Measurements from ENCODE around the gene FKRP. TPM values are rescaled to one million over a fixed set of nuclear protein-coding genes. Genes with fewer than 3 reads are reported as not detected.

Gene FKRP
- total RNA-seq, 1 experiment from 2014 or later = 5.4 TPM

DNA sequence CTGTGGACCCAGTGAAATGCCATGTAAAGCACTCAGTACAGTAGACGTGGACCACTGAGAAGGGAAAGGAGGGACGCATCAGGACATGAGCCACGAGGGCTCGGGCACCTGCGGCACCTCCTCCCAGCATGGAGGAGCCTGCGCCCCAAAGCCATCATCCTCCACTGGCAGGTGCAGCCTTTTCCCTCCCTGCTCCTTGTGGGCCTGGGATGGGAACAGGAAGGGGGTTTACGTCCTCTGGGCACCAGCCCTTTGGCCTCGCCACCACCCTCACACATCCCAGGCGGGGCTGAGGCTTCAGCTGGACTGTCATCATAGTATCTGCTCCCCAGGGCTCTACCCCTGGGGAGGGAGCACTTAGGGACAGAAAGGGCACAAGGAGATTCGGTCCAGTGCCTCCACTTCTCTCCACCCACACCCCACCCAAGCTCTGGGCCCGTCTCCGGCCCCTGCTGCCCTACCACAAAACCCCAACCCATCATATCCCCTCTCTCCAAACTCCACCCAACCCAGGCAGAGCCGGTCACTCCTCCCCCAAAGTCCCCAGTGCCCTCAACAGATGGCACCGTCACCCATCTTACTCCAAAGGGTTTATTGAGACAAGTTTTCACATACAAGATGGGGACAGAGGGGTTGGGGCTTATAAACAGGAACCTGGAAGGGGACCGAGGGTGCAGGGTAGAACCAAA lies 26.8 kb upstream of the FKRP start:
- DNase-seq (ENCODE audit: low read depth) = no peak

DNA sequence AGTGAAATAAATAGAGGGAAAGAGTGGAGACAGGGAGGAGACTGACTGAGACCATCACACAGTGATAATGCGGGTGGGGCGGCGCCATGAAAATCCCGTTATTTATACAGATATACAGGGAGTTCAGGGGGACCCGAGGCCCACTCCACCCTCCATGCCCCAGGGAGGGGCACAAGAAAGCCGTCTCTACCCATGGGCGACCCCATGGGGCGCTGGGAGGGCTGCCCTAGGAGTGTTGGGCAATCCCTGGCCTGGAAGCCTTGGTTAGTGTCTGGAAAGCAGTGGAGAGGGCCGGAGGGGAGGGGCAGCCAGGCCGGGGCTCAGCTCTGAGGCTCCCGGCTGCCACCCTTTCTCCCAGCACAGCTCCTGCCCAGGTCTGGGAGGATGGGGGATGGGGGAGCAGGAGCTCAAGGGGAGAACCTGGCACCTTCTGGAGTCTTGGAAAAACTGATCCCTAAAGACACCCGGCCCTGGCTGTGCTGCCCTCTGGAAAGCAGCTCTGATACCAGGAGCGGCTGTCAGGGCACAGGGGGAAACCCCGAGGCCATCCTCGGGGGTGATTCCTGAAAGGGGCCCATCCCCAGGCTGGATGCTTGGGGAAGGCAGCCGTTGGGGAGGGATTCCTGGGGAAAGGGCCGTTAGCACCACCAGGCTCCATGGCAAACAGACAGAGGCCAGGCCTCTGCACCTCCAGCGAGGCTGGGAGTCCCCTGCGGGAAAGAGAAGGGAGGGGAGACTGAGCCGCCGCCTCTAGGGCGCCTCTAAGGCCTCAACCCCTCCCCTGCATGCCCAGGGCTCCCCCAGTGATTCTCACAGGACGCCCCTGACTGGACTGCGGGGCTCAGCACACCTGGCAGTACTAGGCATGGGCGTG lies 26.0 kb upstream of the FKRP start:
- DNase-seq (ENCODE audit: low read depth) = no peak

DNA sequence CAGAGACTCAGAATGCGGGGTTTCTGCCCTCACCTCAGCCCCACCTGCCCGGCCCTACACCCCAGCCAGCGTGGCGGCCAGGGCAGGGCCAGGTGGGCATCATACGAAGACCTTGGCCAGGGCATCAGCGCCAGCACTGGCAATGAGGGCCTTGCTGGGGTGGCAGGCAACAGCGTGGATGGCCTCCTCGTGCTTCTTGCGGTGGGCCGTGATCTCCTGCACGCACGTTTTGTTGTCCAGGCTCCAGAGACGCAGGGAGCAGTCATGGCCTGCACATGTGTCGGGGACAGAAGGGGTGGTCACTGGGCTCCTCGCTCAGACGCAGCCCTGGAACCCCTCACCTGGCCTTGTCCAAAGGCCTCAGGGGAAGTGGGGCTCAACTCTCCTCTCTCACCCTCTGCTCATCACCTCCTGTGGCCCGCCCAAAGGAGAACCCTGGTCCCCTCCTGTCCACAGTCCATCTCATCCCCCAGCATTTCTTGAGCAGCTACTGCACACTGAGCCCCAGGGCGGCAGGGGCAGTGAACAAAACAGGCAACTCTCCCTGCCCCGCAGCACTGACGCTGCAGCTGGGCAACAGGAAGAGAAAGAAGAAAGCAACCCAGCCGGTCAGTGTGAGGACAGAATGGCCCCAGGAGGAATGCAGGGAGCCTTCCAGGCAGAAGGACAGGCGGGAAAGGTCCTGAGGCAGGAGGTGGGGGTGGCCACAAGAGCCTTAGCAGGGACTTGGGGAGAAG lies 25.2 kb upstream of the FKRP start:
- DNase-seq (ENCODE audit: low read depth) = no peak

DNA sequence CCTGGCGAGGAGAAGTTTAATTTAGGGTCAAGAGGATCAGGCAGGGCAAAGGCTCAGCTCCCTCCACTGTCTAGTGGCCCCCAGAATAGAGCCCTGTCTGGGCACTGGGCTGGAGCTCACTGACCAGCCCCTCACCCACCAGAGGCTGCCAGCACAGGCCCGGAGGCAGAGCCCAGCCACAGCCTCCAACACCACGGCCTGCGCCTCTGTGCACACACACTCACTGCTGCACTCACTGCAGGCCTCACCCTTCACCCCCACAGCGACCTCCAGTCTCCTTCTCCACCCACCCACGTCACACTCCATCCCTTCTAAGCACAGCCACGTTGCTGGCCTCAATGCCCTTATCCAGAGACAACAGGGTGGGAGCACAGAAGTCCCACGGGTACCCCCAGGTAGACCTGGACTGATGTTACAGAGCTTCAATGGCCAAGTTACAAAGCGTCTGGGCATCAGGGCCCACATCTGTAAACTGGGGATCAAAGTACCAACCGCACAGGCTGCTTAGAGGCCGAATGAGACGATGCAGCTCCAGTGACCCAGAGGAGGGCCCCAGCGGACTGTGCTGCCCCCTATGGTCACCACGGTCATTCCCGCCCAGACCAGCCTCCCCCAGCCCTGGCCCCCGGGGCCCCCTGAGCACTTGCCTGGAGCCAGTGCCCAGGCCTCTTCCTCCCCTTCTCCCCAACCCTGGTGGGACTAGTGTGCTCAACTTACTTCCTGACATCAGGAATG lies 24.4 kb upstream of the FKRP start:
- DNase-seq (ENCODE audit: low read depth) = no peak

DNA sequence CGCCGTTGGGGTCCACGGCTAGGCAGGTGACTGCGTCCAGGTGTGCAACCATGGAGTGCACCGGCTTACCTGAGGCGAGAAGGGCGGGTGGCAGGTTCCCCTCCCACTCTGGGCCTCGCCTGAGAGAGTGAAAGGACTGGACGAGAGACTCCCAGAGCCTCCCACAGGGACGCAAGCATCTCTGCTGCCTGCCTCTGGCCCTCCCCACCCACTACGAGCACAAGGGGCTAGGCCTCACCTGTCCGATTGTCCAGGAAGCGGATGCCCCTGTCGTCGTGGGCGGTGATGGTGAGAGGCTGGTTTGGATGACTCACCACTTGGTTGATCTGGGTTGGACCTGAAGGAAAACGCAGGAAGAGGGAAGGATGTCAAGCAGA lies 23.9 kb upstream of the FKRP start:
- no peak for DNase-seq (ENCODE audit: low read depth)

DNA sequence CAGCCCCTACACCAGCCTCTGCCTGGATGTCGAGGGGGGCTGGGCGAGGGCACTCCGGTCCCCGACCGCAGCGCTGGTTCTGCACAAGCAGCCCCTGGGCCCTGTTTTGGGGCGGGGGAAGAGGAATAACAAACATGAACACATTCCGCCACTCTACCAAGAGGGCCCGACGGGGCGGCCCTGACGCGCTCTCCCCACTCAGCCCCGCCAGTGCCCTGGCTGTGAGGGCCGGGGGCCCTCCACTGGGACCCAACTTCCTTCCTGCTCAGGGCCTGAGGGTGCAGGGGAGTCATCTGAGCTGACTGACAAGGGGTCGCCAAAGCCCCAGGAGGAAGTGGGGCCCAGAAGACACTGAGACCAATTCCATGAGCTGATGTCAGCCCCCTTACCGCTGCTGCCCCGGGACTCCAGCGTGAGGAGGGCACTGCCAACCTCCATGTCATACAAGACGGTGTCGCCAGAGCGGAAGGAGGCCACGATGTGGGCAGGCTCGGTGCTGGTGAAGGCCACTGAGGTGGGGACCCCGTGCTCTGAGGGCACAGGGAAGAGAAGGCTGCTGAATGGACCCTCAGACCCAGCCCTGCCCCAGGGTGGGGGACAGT lies 23.3 kb upstream of the FKRP start:
- no peak for DNase-seq (ENCODE audit: low read depth)

DNA sequence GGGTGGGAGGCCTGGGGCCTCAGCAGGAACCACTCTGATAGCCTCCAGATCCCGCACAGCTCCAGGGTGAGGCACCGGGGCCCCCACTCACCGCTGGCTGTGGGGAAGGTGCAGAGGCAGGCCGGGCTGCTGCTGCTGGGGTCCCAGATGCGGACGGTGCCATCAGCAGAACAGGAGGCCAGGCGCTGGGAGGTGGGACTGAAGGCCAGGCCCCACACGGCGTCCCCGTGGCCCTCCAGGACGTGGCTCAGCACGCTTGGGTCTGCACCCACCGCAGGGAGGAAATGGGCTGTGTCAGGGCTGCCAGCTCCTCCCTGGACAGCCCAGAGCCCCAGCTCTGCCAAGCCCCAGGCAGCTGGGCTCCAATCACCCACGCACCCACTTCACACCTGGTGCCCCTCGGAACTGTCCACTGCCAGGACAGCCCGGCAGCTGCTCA lies 22.8 kb upstream of the FKRP start:
- no peak for DNase-seq (ENCODE audit: low read depth)

DNA sequence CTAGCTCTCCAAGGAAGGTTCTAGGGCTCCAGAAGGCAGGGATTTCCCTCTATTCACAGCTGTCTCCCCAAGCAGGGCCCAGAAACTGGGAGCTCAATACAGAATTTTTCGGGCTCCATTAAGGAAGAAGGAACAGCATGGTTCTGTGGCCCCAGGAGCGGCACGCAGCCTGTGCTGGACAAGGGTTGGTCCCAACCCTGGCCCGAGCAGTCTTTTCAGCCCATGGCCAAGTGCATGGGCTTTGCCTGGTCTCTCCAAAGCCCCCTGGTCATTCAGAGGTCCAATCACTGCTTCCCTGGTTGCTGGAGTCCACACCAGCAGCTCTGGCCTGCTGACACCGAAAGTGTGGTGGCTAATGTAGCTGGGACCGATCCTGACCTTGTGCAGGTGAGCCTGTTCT lies 22.4 kb upstream of the FKRP start:
- no peak for DNase-seq (ENCODE audit: low read depth)

DNA sequence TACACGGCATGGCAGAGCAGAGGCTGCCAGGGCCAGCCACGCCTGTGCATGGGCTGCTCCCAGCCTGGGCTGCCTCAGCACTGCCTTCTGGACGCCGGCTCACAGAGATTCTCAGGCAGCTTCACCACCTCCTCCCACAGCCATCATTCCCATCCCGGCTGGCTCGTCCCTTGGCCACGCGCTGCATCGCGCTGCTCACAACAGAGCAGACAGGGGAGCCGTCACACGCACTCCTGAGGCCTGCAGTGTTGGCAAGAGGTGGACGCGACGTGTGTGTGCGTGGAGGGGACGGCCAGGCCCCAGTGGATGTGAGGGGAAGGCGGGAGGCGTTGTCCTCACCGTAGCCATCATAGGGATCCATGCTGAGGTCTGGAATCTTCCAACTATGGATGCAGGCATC lies 21.4 kb upstream of the FKRP start:
- no peak for DNase-seq (ENCODE audit: low read depth)

DNA sequence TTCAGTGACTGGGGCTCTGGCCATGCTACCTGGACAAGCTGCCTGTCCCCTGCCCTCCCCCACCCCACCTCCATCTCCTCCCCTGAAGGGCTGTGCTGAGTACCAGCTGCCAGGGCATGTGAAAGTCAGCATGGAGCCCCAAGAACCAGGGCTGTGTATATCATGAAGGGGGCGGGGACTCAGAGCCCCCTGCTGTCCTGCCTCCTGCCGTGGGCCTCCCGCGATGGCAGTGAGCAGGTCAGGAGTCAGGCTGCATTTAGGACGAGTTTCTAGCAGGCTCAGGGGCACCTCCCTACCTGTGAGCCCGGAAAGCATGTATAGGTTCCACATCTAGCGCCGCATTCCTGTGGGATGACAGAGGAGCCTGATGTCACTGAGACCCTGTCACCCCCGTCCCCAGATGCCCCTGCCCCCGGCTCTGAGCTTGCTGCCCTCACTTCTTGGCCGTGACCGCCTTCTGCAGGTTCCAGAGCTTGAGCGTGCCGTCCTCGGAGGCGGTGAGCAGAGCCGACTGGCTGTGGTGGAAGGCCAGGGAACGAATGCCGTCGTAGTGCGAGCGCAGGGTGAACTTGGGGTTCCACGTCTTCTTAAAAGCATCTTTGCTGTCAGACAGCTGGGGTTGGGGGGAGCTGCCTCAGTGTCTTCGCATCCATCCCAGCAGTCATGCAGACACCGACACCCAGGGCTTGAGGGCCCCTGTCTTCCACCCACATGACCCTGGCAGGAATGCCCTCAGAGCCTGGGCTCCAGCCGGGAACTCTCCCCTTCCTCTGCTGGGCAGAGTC lies 20.6 kb upstream of the FKRP start:
- DNase-seq (ENCODE audit: low read depth) = no peak

DNA sequence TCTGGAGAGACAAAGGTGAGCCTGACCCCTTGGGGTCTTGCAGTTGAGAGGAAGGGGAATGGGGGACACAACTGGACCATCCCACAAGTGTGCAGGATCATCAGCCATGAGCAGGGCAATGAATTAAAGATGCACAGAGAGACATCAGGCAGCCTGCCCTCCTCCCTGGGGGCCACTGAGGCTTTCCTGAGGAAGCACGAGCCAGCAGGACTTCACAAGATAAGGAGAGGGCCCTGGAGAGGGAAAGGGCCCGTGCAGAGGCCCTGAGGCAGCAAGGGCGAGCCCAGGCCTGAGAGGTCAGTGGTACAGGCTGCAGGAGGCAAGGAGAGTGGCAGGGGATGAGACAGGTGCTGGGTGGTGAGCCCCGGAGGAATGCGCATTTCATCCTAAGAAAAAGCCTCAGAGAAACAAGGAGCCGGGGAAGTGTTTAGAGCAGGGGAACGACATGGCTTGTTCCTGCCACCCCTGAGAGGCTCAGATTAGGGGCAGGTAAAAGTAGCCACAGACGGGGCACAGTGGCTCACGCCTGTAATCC lies 19.9 kb upstream of the FKRP start:
- DNase-seq (ENCODE audit: low read depth) = no peak

DNA sequence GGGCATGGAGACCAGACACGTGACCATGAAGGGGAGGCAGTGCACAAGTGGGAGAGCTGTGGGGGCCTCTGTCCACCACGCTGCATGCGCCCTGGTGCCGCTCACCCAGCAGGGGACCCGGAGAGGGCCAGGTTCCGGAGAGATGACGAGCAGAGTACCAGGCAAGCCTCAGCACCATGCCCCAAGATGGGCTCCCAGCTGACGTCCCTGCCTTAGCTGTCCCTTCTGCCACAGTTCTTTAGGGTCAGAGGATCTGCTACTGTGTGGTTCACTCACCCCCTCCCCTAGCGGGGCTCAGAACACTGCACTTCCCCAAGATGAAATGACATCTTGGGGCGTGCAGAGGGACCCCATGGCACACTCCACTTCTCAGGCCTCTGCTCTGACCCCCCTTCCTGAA lies 19.3 kb upstream of the FKRP start:
- DNase-seq (ENCODE audit: low read depth) = no peak

DNA sequence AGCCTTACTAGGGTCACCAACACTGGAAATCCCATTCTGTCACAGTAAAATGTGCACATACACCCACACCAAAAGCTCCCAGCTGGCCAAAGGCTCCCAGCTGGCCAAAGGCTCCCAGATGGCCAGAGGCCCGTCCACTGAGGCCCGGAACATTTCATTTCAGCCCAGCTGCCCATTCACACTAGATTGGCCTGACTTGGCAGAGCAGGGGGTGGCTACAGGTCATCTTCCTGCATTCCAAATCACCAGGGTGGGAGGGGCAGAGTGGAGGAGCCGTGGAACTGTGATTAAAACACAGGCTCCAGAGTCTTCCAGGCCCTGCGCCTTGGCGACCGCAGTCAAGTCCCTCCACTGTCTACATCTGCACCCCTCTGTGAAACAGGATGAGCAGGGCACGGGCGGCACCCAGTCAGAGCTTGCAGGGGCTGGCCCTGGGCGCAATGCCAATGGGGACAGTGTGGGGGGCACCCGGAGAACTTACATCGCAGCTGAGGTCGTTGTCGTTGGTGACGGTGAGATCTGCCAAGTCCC lies 18.8 kb upstream of the FKRP start:
- DNase-seq (ENCODE audit: low read depth) = no peak

DNA sequence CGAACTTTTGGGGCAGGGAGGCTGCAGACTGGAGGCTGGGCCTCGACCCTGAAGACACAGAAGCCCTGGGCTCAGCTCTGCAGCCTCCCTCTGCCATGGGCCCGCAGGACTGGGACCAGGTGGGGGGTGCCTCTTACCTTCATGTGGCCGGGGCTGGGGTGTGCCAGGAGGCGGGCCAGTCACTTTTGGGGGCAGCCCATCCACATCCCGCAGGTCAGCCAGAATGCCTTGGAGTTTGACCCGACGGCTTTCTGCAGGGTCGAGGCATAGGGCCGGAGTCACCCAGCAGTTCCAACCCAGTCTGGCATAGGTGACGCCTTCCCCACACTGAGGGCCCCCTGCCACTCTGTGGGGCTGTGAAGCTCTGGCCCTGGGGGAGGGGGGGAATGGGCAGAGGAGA lies 18.1 kb upstream of the FKRP start:
- no peak for DNase-seq (ENCODE audit: low read depth)

DNA sequence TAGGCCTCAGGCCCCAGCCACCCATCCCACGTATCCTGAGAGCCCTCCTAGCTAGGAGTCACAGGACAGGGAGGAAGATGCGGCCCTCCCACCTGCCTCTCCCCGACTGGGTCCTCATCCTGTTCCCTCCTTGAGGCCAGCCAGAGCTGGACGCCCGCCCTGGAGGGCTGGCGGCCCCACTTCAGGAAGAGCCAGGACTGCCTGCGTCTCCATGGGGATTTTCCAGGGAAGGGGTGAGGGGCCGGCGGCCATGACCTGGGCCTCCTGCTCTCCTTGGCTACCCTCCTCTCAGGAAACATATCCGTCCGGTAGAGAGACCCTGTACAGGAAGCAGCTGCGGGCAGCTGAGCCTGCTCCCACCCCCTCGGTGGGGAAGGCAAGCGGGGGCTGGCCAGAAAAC lies 17.6 kb upstream of the FKRP start:
- DNase-seq (ENCODE audit: low read depth) = no peak

DNA sequence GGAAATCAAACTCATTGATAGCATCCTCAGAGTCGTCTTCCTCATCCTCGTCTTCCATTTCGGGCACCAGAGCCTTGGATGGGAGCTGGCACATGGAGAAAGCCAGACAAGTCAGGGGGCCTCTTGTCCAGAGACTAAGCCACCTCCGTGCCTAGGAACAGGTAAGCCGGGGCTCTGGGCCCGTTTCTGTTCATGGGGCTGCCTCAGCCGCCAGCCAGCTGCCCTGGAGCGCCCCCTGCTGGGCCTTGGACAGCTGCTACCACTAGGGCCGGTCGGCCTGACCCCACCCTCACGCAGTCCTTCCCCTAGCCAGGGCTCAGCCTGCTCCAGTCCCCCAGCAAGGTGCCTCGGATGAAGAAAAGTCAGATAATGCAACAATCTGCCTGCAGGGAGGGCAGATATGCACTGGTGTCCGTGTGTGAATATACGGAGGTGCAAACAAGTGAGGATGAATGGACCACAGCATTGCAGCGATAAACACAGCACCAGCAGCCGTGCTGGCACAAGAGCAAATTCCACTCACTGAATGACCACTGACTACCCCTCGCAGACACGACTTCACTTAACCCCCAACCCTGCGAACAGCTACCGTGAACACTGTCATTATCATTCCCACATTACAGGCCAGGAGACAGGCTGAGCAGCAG lies 17.0 kb upstream of the FKRP start:
- DNase-seq (ENCODE audit: low read depth) = peak; percentile 31

DNA sequence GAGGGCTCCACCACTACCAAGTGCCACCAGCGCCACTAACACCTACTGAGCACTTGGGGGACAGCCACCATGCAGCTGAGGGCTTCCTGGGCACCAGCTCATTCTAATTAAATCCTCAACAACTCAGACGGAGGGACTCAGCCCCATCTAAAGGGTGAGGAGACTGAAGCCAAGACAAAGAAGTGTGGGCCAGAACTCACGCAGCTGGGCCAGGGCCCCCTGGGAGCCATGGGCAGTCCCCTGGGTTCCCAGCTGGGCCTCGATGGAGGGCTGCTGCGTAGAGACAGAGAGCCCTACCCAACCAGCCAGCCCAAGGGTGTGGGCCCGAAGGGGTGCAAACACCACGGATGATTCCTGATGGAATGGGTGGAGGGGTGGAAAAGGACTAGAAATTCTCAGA lies 16.2 kb upstream of the FKRP start:
- no peak for DNase-seq (ENCODE audit: low read depth)

DNA sequence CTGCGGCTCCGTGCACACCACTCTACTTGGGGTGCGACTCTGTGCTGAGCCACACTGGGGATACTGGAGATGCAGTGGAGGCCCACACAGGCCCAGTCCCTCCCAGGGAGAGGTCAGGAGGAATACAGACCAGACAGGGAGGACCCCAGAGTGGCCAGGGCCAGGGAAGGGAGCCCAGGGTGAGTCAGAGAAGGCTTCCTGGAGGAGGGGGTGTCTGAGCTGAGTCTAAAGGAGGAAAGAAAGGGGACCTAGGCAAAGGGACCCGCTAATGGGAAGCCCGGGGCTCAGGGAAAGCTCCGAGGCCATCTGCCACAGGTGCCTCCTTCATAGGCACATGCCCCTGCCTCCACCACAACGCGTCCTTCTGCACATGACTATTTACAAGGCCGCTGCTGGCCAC lies 15.7 kb upstream of the FKRP start:
- DNase-seq (ENCODE audit: low read depth) = no peak

DNA sequence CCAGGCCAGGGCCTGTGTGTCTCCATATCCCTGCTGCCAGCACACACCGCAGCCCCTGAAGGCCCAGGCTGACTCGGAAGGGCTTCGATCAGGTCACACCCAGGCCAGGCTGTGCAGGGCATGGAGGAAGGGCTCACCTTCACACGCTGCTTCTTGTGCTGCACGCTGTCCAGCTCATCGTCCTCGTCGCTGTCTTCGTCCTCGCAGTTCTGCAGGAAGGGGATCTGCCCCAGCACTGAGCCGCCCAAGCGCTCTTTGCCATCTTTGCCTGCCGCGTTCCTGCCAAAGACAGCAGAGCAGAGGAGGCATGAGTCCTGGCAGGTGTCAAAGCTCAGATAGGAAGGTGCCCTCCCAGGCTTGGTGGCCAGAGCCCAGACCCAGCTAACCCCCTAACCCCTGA lies 15.3 kb upstream of the FKRP start:
- DNase-seq (ENCODE audit: low read depth) = no peak

DNA sequence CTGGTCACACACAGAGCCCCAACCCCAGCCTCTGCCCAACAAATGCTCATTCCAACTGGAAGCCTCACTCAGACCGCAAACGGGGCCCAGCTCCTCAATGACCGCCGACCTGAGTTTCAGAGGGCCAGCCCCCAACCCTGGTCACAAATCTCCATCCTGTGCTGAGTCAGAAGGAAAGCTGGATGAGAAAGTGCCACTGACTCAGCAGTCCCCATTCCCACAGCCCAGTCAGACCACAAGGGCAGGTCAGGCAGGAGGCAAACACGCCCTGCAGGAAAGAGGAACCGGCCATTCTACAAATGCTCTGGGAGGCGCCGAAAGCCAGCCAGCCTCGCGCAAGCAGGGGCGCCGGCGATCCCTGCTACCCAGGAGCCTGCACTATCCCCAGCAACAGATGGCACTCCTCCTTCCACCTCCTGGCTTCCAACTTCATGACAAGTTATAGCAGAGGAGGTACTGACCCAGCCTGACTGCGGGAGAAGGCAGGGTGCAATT lies 14.8 kb upstream of the FKRP start:
- DNase-seq (ENCODE audit: low read depth) = peak; percentile 97
